Brain microvascular endothelial cell (primary cell): ENCODE data around the gene FAM209B.

Experiments
- DNase-seq: peaks from one replicate; pipeline ENCODE4 v3.0.0-alpha.2; 2020
- H3K27ac ChIP-seq: fragments of 250-450 bp; sonication (Bioruptor Pico); 2 replicates; pipeline ENCODE4 v1.5.1; 2020; ENCODE audit warnings: mild to moderate bottlenecking, moderate library complexity
- H3K27me3 ChIP-seq: fragments of 250-450 bp; sonication (Bioruptor Pico); replicated peaks from 2 replicates; pipeline ENCODE4 v1.5.1; 2020; ENCODE audit warnings: mild to moderate bottlenecking
- H3K36me3 ChIP-seq: fragments of 250-450 bp; sonication (Bioruptor Pico); replicated peaks from 2 replicates; pipeline ENCODE4 v1.5.1; 2020; ENCODE audit warnings: mild to moderate bottlenecking
- H3K4me3 ChIP-seq: 2 replicates; pipeline ENCODE4 v1.5.1; 2011; ENCODE audit warnings: low read depth, mild to moderate bottlenecking, control low read depth, low read length, moderate library complexity
- CTCF ChIP-seq: IDR thresholded peaks from 2 replicates; pipeline ENCODE4 v1.5.1; 2011; ENCODE audit warnings: low read depth, mild to moderate bottlenecking, moderate library complexity, low read length, control low read depth, inconsistent platforms; ENCODE audit errors: missing control alignments
- in situ Hi-C: cut with HindIII; loops from 2 replicates; pipeline ENCODE4 v1.10.0; 2017; ENCODE audit warnings: low sequenced_read_pairs, low pct_ligation_motif_present

The FAM209B gene

GRCh38 chr20:56504373-56505005, 28.6 kb upstream of the FAM209B start:
- DNase-seq: no peak
- TF ChIP-seq CTCF: peak; percentile 78
- no peaks in the 10 kb centered on the region for H3K36me3 ChIP-seq
- in situ Hi-C loops: no loop called here
- H3K27ac ChIP-seq: no peak overlapping the region
- no peak overlapping the region for H3K4me3 ChIP-seq
- H3K27me3 ChIP-seq: no peaks in the 10 kb centered on the region

- Histone ChIP-seq H3K36me3 (no peaks in the 10 kb centered on the region), H3K4me3 (no peak overlapping the region), H3K27me3 (no peaks in the 10 kb centered on the region), H3K27ac (no peak overlapping the region)
- no peak for TF ChIP-seq CTCF
- peak; percentile 35 for DNase-seq
- in situ Hi-C loops: no loop called here
Measured at GRCh38 chr20:56506103-56506502, 26.9 kb upstream of the FAM209B start.

GRCh38 chr20:56511926-56512325, 21.1 kb upstream of the FAM209B start:
- peaks cover 13% of the 10 kb centered on the region for H3K36me3 ChIP-seq
- H3K27ac ChIP-seq: no peak overlapping the region
- no peak for TF ChIP-seq CTCF
- no peak for DNase-seq
- in situ Hi-C loops: no loop called here
- no peak overlapping the region for H3K4me3 ChIP-seq
- no peaks in the 10 kb centered on the region for H3K27me3 ChIP-seq

GRCh38 chr20:56513161-56514150, 19.6 kb upstream of the FAM209B start:
- DNase-seq: no peak
- H3K4me3 ChIP-seq: no peak overlapping the region
- TF ChIP-seq CTCF: no peak
- no peak overlapping the region for H3K27ac ChIP-seq
- no peaks in the 10 kb centered on the region for H3K27me3 ChIP-seq
- in situ Hi-C loops: no loop called here
- H3K36me3 ChIP-seq: peaks cover 29% of the 10 kb centered on the region

GRCh38 chr20:56516631-56517030, 16.4 kb upstream of the FAM209B start:
- in situ Hi-C loops: no loop called here
- DNase-seq: no peak
- Histone ChIP-seq H3K27ac (no peak overlapping the region), H3K27me3 (no peaks in the 10 kb centered on the region), H3K4me3 (no peak overlapping the region), H3K36me3 (peaks cover 43% of the 10 kb centered on the region)
- no peak for TF ChIP-seq CTCF
